ENCODE results near the gene DNAAF3. TPM values are rescaled to one million over a fixed set of nuclear protein-coding genes. Genes with fewer than 3 reads are reported as not detected.

The DNAAF3 gene
- total RNA-seq, 1 donor = 0.72 TPM

GRCh38 chr19:55193481-55193880 is 27.1 kb upstream of the DNAAF3 start:
- Histone ChIP-seq H3K4me1 (ENCODE audit: insufficient read depth, low read length) (peaks cover 8% of the 10 kb centered on the region), H3K27me3 (ENCODE audit: insufficient read depth, low read length) (no peaks in the 10 kb centered on the region), H3K4me2 (ENCODE audit: insufficient read depth, low read length) (no peak overlapping the region), H3K4me3 (ENCODE audit: insufficient read depth, low read length) (no peak overlapping the region), H2AFZ (ENCODE audit: low read length) (no peak overlapping the region), H3K79me2 (ENCODE audit: insufficient read depth, low read length) (no peaks in the 10 kb centered on the region), H4K20me1 (ENCODE audit: insufficient read depth, low read length) (no peaks in the 10 kb centered on the region), H3K27ac (ENCODE audit: low read depth, low read length) (no peak overlapping the region), H3K36me3 (ENCODE audit: insufficient read depth, low read length) (no peaks in the 10 kb centered on the region), H3K9me3 (ENCODE audit: low read depth, low read length) (no peaks in the 10 kb centered on the region)
- no peak for TF ChIP-seq CTCF (IDR thresholded peaks at IDR 0.05; ENCODE audit: extremely low read depth, low read depth, low read length)
- DNase-seq (ENCODE audit: insufficient read length, low spot score, missing footprints) = no peak

GRCh38 chr19:55189403-55189835 is 23.0 kb upstream of the DNAAF3 start:
- H3K79me2 ChIP-seq (ENCODE audit: insufficient read depth, low read length) = no peaks in the 10 kb centered on the region
- H3K4me2 ChIP-seq (ENCODE audit: insufficient read depth, low read length) = peak overlapping the region; percentile 0
- H3K27me3 ChIP-seq (ENCODE audit: insufficient read depth, low read length) = no peaks in the 10 kb centered on the region
- no peak overlapping the region for H3K4me3 ChIP-seq (ENCODE audit: insufficient read depth, low read length)
- H3K9me3 ChIP-seq (ENCODE audit: low read depth, low read length) = no peaks in the 10 kb centered on the region
- no peaks in the 10 kb centered on the region for H4K20me1 ChIP-seq (ENCODE audit: insufficient read depth, low read length)
- peaks cover 8% of the 10 kb centered on the region for H3K4me1 ChIP-seq (ENCODE audit: insufficient read depth, low read length)
- peak overlapping the region; percentile 21 for H2AFZ ChIP-seq (ENCODE audit: low read length)
- peak; percentile 99 for DNase-seq (ENCODE audit: insufficient read length, low spot score, missing footprints)
- H3K27ac ChIP-seq (ENCODE audit: low read depth, low read length) = peak overlapping the region; percentile 66
- TF ChIP-seq CTCF (IDR thresholded peaks at IDR 0.05; ENCODE audit: extremely low read depth, low read depth, low read length) = no peak
- H3K36me3 ChIP-seq (ENCODE audit: insufficient read depth, low read length) = no peaks in the 10 kb centered on the region

GRCh38 chr19:55188625-55189024 is 22.2 kb upstream of the DNAAF3 start:
- no peaks in the 10 kb centered on the region for H3K79me2 ChIP-seq (ENCODE audit: insufficient read depth, low read length)
- no peaks in the 10 kb centered on the region for H3K36me3 ChIP-seq (ENCODE audit: insufficient read depth, low read length)
- H3K4me3 ChIP-seq (ENCODE audit: insufficient read depth, low read length) = no peak overlapping the region
- peak; percentile 74 for DNase-seq (ENCODE audit: insufficient read length, low spot score, missing footprints)
- H3K27me3 ChIP-seq (ENCODE audit: insufficient read depth, low read length) = no peaks in the 10 kb centered on the region
- H2AFZ ChIP-seq (ENCODE audit: low read length) = no peak overlapping the region
- H3K9me3 ChIP-seq (ENCODE audit: low read depth, low read length) = no peaks in the 10 kb centered on the region
- H3K27ac ChIP-seq (ENCODE audit: low read depth, low read length) = peak overlapping the region; percentile 66
- H3K4me1 ChIP-seq (ENCODE audit: insufficient read depth, low read length) = peaks cover 8% of the 10 kb centered on the region
- H4K20me1 ChIP-seq (ENCODE audit: insufficient read depth, low read length) = no peaks in the 10 kb centered on the region
- H3K4me2 ChIP-seq (ENCODE audit: insufficient read depth, low read length) = peak overlapping the region; percentile 32
- no peak for TF ChIP-seq CTCF (IDR thresholded peaks at IDR 0.05; ENCODE audit: extremely low read depth, low read depth, low read length)

- DNase-seq (ENCODE audit: insufficient read length, low spot score, missing footprints) = no peak
- Histone ChIP-seq H3K9me3 (ENCODE audit: low read depth, low read length) (no peaks in the 10 kb centered on the region), H4K20me1 (ENCODE audit: insufficient read depth, low read length) (no peaks in the 10 kb centered on the region), H3K36me3 (ENCODE audit: insufficient read depth, low read length) (no peaks in the 10 kb centered on the region), H3K4me3 (ENCODE audit: insufficient read depth, low read length) (no peak overlapping the region), H3K79me2 (ENCODE audit: insufficient read depth, low read length) (no peaks in the 10 kb centered on the region), H3K27ac (ENCODE audit: low read depth, low read length) (no peak overlapping the region), H3K4me1 (ENCODE audit: insufficient read depth, low read length) (peaks cover 8% of the 10 kb centered on the region), H3K4me2 (ENCODE audit: insufficient read depth, low read length) (no peak overlapping the region), H2AFZ (ENCODE audit: low read length) (no peak overlapping the region), H3K27me3 (ENCODE audit: insufficient read depth, low read length) (peaks cover 12% of the 10 kb centered on the region)
- no peak for TF ChIP-seq CTCF (IDR thresholded peaks at IDR 0.05; ENCODE audit: extremely low read depth, low read depth, low read length)
Observed at GRCh38 chr19:55186080-55186479, 19.7 kb upstream of the DNAAF3 start.
